Spleen (tissue), 11 donors: ENCODE measurements around the gene PITPNC1. TPM values are rescaled to one million over a fixed set of nuclear protein-coding genes. Genes with fewer than 3 reads are reported as not detected.

ENCODE experiments used
- DNase-seq: peaks from one replicate; pipeline ENCODE4 v3.0.0-alpha.2; 2020
- H3K27ac ChIP-seq, 8 donors: fragments of 200-600 bp; sonication (generic) in 7 of 8; 1 replicate in 4 of 8; 2 replicates in 4 of 8; pipeline versions ENCODE4 v1.5.0 to v1.8.0; 2016 to 2021; ENCODE audit warnings: inconsistent platforms in 4 of 8, mild to moderate bottlenecking in 4 of 8, moderate library complexity in 1 of 8
- H3K27me3 ChIP-seq, 7 donors: fragments of 200-600 bp; sonication (generic) in 6 of 7; replicated peaks in 1 of 7; 1 replicate in 4 of 7; 2 replicates in 3 of 7; pipeline versions ENCODE4 v1.5.0 to v1.8.0; 2016 to 2021; ENCODE audit warnings: inconsistent platforms in 3 of 7, mild to moderate bottlenecking in 1 of 7
- H3K36me3 ChIP-seq, 6 donors: fragments of 200-600 bp; sonication (generic) in 5 of 6; 1 replicate in 4 of 6; 2 replicates in 2 of 6; pipeline versions ENCODE4 v1.5.0 to v1.8.0; 2016 to 2021; ENCODE audit warnings: inconsistent platforms in 2 of 6
- H3K4me1 ChIP-seq, 6 donors: fragments of 200-600 bp; sonication (generic) in 5 of 6; 1 replicate in 3 of 6; 2 replicates in 3 of 6; pipeline versions ENCODE4 v1.5.0 to v1.8.0; 2016 to 2021; ENCODE audit warnings: inconsistent platforms in 3 of 6
- H3K4me3 ChIP-seq, 8 donors: fragments of 200-600 bp; sonication (generic) in 7 of 8; 1 replicate in 4 of 8; 2 replicates in 4 of 8; pipeline versions ENCODE4 v1.5.0 to v1.8.0; 2016 to 2021; ENCODE audit warnings: inconsistent platforms in 4 of 8, mild to moderate bottlenecking in 4 of 8, moderate library complexity in 2 of 8
- H3K9me3 ChIP-seq, 8 donors: fragments of 200-600 bp; sonication (generic) in 7 of 8; 1 replicate in 4 of 8; 2 replicates in 4 of 8; pipeline versions ENCODE4 v1.5.0 to v1.8.0; 2016 to 2021; ENCODE audit warnings: inconsistent platforms in 4 of 8
- POLR2A ChIP-seq, 3 donors: fragments of 450-650 bp; IDR thresholded peaks; one replicate each; pipeline ENCODE4 v1.5.1; 2017; ENCODE audit warnings: antibody characterized with exemption in 3 of 3, mild to moderate bottlenecking in 1 of 3
- POLR2AphosphoS5 ChIP-seq, 3 donors: sonication (generic); formaldehyde crosslinking; IDR thresholded peaks; one replicate each; pipeline ENCODE4 v1.5.1; 2017; ENCODE audit warnings: antibody characterized with exemption in 3 of 3
- WGBS, 5 donors: extraction: QIAGEN DNeasy Blood & Tissue Kit in 3 of 5; methylation state at CpG; one replicate each; pipeline versions ENCODE4 v1.1.5 to v1.1.7; 2013 to 2018; 5-methylcytosine and 5-hydroxymethylcytosine counted together
- intact Hi-C: fragments of 100-400 bp; cut with DNase I; formaldehyde crosslinking; loops from one replicate; pipeline ENCODE4 v1.15.0; 2023; ENCODE audit warnings: low total_unique reads
- polyA plus RNA-seq, 3 donors: library from polyadenylated mRNA; stranded (reverse); fragments of 200-250 nt; gene quantifications; one replicate each; pipeline ENCODE4 v1.2.1, GENCODE V29; 2013
- total RNA-seq, 7 donors: library from RNA; depleted of rRNA in 3 of 7; stranded (reverse); fragments of >200 nt in 3 of 7; fragmentation: NEBNext Ultra II Directional in 4 of 7; extraction: Animal tissue kit (Norgen Biotek cat#: 25700) in 4 of 7; gene quantifications; one replicate each; pipeline versions ENCODE4 v1.1.0 to v1.2.1, GENCODE V29; 2016 to 2021
- TF ChIP-seq, protein P1 (sequence below), 11 experiments: fragments of 200-600 bp in 7 of 11; fragments of 450-650 bp in 4 of 11; sonication (generic) in 4 of 11; IDR thresholded peaks in 8 of 11; conservative IDR thresholded peaks in 3 of 11; 1 replicate in 7 of 11; 2 replicates in 4 of 11; pipeline versions ENCODE4 v1.4.0 to v1.8.0; 2016 to 2021; ENCODE audit warnings: antibody characterized with exemption in 11 of 11, inconsistent platforms in 4 of 11, mild to moderate bottlenecking in 1 of 11
- donor health status: healthy with polysubstance abuse.
- donor health status: DM: no; HTN: no; CAD: no; lungs with moderate emphysema.
- donor health status: DM: no; HTN: no; CAD: no.
- donor health status: Bipolar disorder and iron deficiency.
- donor health status: healthy.
- donor health status: DM: no; HTN: no; CAD: no.
- donor health status: DM: yes; HTN: yes; CAD: no.

The PITPNC1 gene
- total and polyA plus RNA-seq, 10 donors = 5.8 to 33.8 (median 18.8) TPM

DNA sequence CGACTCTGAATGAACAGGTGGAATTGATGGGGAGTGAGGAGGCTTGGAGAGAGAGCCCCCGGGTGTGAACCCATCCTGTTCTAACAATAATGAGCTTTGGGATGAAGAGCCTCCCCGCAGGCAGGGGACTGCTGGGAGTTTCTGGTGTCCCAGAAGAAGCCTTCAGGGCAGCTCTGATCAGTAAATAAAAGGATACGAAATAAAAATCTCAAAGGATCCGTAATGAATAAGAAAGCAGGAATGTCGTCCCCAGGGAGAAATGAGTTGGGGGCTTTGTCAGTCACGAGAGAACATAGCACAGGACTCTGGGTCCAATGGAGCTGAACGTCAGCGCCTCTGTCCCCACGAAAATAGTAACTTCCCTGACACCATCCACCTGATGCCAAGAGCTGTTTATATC, 113.4 kb downstream of the PITPNC1 start:
- TF ChIP-seq POLR2AphosphoS5 (IDR thresholded peaks at IDR 0.05) = no peak
- TF ChIP-seq, protein P1, sequence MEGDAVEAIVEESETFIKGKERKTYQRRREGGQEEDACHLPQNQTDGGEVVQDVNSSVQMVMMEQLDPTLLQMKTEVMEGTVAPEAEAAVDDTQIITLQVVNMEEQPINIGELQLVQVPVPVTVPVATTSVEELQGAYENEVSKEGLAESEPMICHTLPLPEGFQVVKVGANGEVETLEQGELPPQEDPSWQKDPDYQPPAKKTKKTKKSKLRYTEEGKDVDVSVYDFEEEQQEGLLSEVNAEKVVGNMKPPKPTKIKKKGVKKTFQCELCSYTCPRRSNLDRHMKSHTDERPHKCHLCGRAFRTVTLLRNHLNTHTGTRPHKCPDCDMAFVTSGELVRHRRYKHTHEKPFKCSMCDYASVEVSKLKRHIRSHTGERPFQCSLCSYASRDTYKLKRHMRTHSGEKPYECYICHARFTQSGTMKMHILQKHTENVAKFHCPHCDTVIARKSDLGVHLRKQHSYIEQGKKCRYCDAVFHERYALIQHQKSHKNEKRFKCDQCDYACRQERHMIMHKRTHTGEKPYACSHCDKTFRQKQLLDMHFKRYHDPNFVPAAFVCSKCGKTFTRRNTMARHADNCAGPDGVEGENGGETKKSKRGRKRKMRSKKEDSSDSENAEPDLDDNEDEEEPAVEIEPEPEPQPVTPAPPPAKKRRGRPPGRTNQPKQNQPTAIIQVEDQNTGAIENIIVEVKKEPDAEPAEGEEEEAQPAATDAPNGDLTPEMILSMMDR (IDR thresholded peaks at IDR 0.05 in 8 of 11, conservative IDR thresholded peaks at IDR 0.05 in 3 of 11) = no peak
- TF ChIP-seq POLR2A (IDR thresholded peaks at IDR 0.05) = no peak
- no peak overlapping the region for H3K4me3 ChIP-seq
- intact Hi-C loops = no loop called here
- H3K27ac ChIP-seq = peak overlapping the region in 2 of 8 donors; percentile 10 to 13
- no peaks in the 10 kb centered on the region for H3K36me3 ChIP-seq
- peaks cover 0 to 3% (median 0%) of the 10 kb centered on the region in 8 donors for H3K9me3 ChIP-seq
- no peaks in the 10 kb centered on the region for H3K27me3 ChIP-seq
- H3K4me1 ChIP-seq = peaks cover 8 to 78% (median 34%) of the 10 kb centered on the region in 6 donors
- 85 to 93% (median 88%) methylated on average over 10 of the region's 10 CpGs for whole genome bisulfite sequencing, 5 donors
- no peak for DNase-seq

DNA sequence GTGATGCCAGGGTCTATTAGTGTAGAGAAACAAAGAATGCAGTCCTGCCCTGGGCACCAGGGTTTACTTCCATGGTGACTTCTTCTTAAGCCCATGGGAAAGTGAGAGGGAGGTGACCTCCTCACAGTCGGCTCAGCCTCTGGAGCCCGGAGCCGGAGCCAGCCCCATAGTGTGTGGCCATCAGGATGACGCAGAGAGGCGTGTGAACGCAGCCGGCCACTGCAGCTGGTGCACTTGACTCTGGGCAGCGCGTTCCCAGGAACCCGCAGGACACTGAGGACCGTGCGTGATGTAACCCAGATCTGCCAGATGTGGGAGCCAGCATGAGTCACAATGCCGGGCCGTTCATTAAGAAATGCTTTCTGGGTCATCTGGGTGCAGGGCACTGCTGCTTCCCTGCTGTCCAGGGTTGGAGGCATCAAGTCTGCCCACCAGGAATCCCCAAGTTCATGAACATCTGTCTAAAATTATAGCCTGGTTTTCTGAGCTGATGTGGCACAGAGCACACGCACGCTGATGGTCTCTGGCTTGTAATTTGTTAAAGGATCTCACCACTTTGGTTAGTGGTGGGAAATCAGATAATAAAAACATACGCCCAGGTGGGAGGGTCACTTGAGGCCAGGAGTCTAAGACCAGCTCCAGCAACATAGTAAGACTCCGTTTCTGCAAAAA, 114.1 kb downstream of the PITPNC1 start:
- intact Hi-C loops = no loop called here
- TF ChIP-seq, protein P1 (IDR thresholded peaks at IDR 0.05 in 8 of 11, conservative IDR thresholded peaks at IDR 0.05 in 3 of 11) = no peak
- TF ChIP-seq POLR2A (IDR thresholded peaks at IDR 0.05) = no peak
- TF ChIP-seq POLR2AphosphoS5 (IDR thresholded peaks at IDR 0.05) = peak; percentile 73 to 87 (median 80)
- 71 to 80% (median 77%) methylated on average over 5 to 18 of the region's 18 CpGs for WGBS, 5 donors
- no peak overlapping the region for H3K4me3 ChIP-seq
- H3K4me1 ChIP-seq = peaks cover 8 to 73% (median 34%) of the 10 kb centered on the region in 6 donors
- H3K27ac ChIP-seq = peak overlapping the region in 3 of 8 donors; percentile 21 to 24 (median 23)
- peak; percentile 81 for DNase-seq
- H3K9me3 ChIP-seq = peaks cover 0 to 10% (median 0%) of the 10 kb centered on the region in 8 donors
- H3K36me3 ChIP-seq = no peaks in the 10 kb centered on the region
- H3K27me3 ChIP-seq = no peaks in the 10 kb centered on the region

DNA sequence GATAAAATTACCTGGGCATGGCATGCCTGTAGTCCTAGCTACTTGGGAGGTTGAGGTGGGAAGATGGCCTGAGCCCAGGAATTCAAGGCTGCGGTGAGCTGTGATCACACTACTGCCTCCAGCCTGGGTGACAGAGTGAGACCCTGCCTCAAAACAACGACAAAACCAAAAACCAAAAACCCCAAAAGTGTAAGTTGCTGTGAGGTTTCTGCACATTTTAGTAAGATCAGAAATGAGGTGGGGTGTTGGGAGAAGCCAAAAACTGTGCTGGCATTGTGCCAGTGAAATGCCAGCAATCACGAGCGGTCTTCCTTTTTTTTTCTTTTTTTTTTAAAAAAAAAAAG, 114.6 kb downstream of the PITPNC1 start:
- DNase-seq = no peak
- H3K27ac ChIP-seq = peak overlapping the region in 3 of 8 donors; percentile 21 to 24 (median 23)
- intact Hi-C loops = no loop called here

DNA sequence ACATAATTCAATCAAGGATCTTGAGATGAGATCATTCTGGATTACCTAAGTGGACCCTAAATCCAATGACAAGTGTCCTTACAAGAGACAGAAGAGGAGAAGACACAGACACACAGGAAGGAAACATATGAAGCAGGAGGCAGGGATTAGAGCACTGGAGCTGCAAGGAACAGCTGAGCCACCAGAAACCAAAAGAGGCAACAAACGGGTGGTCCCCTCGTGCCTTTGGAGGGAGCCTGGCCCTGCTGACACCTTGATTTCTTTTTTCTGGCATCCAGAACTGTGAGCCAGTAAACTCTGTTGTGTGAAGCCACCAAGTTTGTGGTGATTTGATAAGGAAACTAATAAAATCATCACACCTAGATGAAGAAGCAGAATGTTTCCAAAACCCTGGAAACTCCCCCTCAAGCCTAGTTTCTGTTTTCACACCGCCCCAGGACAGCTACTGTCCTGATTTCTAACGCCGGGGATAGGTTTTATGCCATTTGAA, 115.2 kb downstream of the PITPNC1 start:
- intact Hi-C loops = no loop called here
- no peak for TF ChIP-seq POLR2A (IDR thresholded peaks at IDR 0.05)
- TF ChIP-seq, protein P1 (IDR thresholded peaks at IDR 0.05 in 8 of 11, conservative IDR thresholded peaks at IDR 0.05 in 3 of 11) = no peak
- TF ChIP-seq POLR2AphosphoS5 (IDR thresholded peaks at IDR 0.05) = no peak
- no peaks in the 10 kb centered on the region for H3K36me3 ChIP-seq
- H3K4me3 ChIP-seq = no peak overlapping the region
- no peak overlapping the region for H3K27ac ChIP-seq
- H3K27me3 ChIP-seq = no peaks in the 10 kb centered on the region
- H3K9me3 ChIP-seq = peaks cover 0 to 10% (median 0%) of the 10 kb centered on the region in 8 donors
- no peak for DNase-seq
- 61 to 70% (median 67%) methylated on average over 5 of the region's 5 CpGs for WGBS, 5 donors
- peaks cover 8 to 71% (median 26%) of the 10 kb centered on the region in 6 donors for H3K4me1 ChIP-seq

More for the DNA sequence above, 114.6 kb downstream of the PITPNC1 start:
- no peak for TF ChIP-seq POLR2A (IDR thresholded peaks at IDR 0.05)
- TF ChIP-seq, protein P1 (IDR thresholded peaks at IDR 0.05 in 8 of 11, conservative IDR thresholded peaks at IDR 0.05 in 3 of 11) = no peak
- H3K9me3 ChIP-seq = peaks cover 0 to 10% (median 0%) of the 10 kb centered on the region in 8 donors
- H3K27me3 ChIP-seq = no peaks in the 10 kb centered on the region
- H3K36me3 ChIP-seq = no peaks in the 10 kb centered on the region
- peaks cover 8 to 72% (median 30%) of the 10 kb centered on the region in 6 donors for H3K4me1 ChIP-seq
- H3K4me3 ChIP-seq = no peak overlapping the region
- WGBS, 5 donors = 44 to 64% (median 53%) methylated on average over 4 of the region's 4 CpGs
